AG09319 (cell line): Measurements from ENCODE around the gene CDHR1.
"Not testable (repeated sequence)": the region's sequence is repeated elsewhere in the genome, so short reads cannot be mapped to it uniquely, and the experiment has no call there.

Experiments used
- DNase-seq: peaks from one replicate; pipeline ENCODE4 v3.0.0-alpha.2; 2010; ENCODE audit warnings: low read depth; ENCODE audit errors: extremely low read depth
- TF ChIP-seq, protein P1 (sequence below): IDR thresholded peaks from 2 replicates; pipeline ENCODE4 v1.5.1; 2011; ENCODE audit warnings: low read depth, mild to moderate bottlenecking, inconsistent platforms, low read length, moderate library complexity

CDHR1 gene

GRCh38 chr10:84194424-84195043 is at the start of gene CDHR1:
Gene CDHR1, plus strand, starts transcription at chr10:84194537. Its CDS starts 224 bp downstream, at chr10:84194761.
- no peak for DNase-seq

DNA sequence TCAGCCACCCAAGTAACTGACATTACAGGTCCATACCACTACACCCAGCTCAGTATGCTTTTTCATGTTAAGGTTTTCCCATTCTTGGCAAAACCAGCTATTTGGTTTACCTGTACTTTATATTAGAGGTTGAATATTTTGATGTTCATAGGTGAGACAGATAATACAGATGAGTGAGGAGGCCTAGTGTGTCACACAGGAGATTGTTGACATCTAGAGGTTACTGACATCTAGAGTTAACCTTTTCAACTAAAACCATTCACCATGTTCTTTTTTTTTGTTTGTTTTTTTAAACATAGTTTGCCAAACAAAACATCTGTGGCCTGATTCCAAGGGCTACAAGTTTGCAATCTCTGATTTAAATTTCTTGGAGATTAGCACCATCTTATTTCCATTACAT is 47.0 kb upstream of the CDHR1 start:
- no peak for DNase-seq
- TF ChIP-seq, protein P1, sequence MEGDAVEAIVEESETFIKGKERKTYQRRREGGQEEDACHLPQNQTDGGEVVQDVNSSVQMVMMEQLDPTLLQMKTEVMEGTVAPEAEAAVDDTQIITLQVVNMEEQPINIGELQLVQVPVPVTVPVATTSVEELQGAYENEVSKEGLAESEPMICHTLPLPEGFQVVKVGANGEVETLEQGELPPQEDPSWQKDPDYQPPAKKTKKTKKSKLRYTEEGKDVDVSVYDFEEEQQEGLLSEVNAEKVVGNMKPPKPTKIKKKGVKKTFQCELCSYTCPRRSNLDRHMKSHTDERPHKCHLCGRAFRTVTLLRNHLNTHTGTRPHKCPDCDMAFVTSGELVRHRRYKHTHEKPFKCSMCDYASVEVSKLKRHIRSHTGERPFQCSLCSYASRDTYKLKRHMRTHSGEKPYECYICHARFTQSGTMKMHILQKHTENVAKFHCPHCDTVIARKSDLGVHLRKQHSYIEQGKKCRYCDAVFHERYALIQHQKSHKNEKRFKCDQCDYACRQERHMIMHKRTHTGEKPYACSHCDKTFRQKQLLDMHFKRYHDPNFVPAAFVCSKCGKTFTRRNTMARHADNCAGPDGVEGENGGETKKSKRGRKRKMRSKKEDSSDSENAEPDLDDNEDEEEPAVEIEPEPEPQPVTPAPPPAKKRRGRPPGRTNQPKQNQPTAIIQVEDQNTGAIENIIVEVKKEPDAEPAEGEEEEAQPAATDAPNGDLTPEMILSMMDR: no peak

More at GRCh38 chr10:84194424-84195043, at the start of gene CDHR1:
- TF ChIP-seq, protein P1: no peak

DNA sequence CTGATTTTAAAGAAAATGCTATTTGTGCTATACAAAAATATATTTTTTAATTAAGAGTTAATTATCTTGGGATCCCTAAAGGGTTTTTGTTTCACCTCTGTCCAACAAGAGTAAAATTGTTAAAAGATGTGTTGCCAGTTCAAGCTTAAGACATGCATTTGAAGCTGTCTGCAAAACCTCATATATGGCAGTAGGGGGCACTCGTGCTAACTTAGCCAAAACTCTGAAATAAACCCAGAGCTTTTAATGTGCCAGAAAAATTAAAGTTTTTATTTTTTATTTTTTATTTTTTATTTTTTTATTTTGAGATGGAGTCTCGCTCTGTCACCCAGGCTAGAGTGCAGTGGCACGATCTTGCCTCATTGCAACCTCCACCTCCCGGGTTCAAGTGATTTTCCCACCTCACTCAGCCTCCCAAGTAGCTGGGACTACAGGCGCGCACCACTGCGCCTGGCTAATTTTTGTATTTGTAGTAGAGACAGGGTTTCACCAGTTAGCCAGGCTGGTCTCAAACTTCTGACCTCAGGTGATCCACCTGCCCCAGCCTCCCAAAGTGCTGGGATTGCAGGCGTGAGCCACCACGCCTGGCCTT is 46.2 kb upstream of the CDHR1 start:
- DNase-seq: not testable (repeated sequence)
- TF ChIP-seq, protein P1: peak; percentile 73

- TF ChIP-seq, protein P1: no peak
- no peak for DNase-seq
Observed at GRCh38 chr10:84149854-84150253, 44.5 kb upstream of the CDHR1 start.

DNA sequence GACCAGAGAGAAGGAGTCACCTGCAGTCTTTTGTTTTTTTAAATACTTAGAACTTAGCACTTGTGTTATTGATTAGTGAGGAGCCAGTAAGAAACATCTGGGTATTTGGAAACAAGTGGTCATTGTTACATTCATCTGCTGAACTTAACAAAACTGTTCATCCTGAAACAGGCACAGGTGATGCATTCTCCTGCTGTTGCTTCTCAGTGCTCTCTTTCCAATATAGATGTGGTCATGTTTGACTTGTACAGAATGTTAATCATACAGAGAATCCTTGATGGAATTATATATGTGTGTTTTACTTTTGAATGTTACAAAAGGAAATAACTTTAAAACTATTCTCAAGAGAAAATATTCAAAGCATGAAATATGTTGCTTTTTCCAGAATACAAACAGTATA is 41.6 kb upstream of the CDHR1 start:
- no peak for DNase-seq
- TF ChIP-seq, protein P1: no peak

GRCh38 chr10:84155521-84155920 is 38.8 kb upstream of the CDHR1 start:
- TF ChIP-seq, protein P1: no peak
- DNase-seq: no peak

GRCh38 chr10:84156009-84156408 is 38.3 kb upstream of the CDHR1 start:
- TF ChIP-seq, protein P1: no peak

More at GRCh38 chr10:84156009-84156408, 38.3 kb upstream of the CDHR1 start:
- no peak for DNase-seq
